ENCODE data around the gene CALHM3. TPM values are rescaled to one million over a fixed set of nuclear protein-coding genes. Genes with fewer than 3 reads are reported as not detected.

Gene CALHM3
- total RNA-seq, 4 donors from 2014 or later: not detected

- Histone ChIP-seq H3K4me3 (replicated peaks in 1 of 3) (no peak overlapping the region), H3K4me1 (peaks cover 10 to 47% of the 10 kb centered on the region in 2 donors), H3K27me3 (no peaks in the 10 kb centered on the region), H3K27ac (peak overlapping the region in 2 of 3 donors; percentile 61 to 81), H3K36me3 (peaks cover 29 to 31% of the 10 kb centered on the region in 2 donors), H3K9me3 (no peaks in the 10 kb centered on the region)
- no peak for TF ChIP-seq CTCF (IDR thresholded peaks at IDR 0.05)
- TF ChIP-seq POLR2A (IDR thresholded peaks at IDR 0.05): no peak
- intact Hi-C loops (cut with DNase I): no loop called here
- 67 to 83% methylated on average over 1 of the region's 1 CpG for WGBS, 2 donors
- no peak for DNase-seq
These were observed 30.3 kb downstream of the CALHM3 start for GRCh38 chr10:103448746-103449145.

- Histone ChIP-seq H3K4me1 (peaks cover 6 to 40% of the 10 kb centered on the region in 2 donors), H3K27ac (peak overlapping the region in 2 of 3 donors; percentile 56 to 62)
- 94 to 96% methylated on average over 17 to 19 of the region's 23 CpGs for WGBS, 2 donors
These were observed 31.9 kb downstream of the CALHM3 start for GRCh38 chr10:103447187-103447586.

GRCh38 chr10:103445767-103446567 lies 33.1 kb downstream of the CALHM3 start:
- Histone ChIP-seq H3K4me3 (replicated peaks in 1 of 3) (no peak overlapping the region), H3K27me3 (no peaks in the 10 kb centered on the region), H3K36me3 (peaks cover 47 to 53% of the 10 kb centered on the region in 2 donors), H3K4me1 (peaks cover 5 to 36% of the 10 kb centered on the region in 2 donors), H3K9me3 (no peaks in the 10 kb centered on the region), H3K27ac (peak overlapping the region; percentile 62 to 85 (median 77))
- DNase-seq: peak; percentile 32 to 33
- WGBS, 2 donors: 58 to 78% methylated on average over 11 to 12 of the region's 12 CpGs
- TF ChIP-seq CTCF (IDR thresholded peaks at IDR 0.05) (no peak), POLR2A (IDR thresholded peaks at IDR 0.05) (no peak)
- intact Hi-C loops (cut with DNase I): no loop called here

More at GRCh38 chr10:103447187-103447586, 31.9 kb downstream of the CALHM3 start:
- H3K9me3 ChIP-seq: no peaks in the 10 kb centered on the region
- no peaks in the 10 kb centered on the region for H3K27me3 ChIP-seq
- no peak overlapping the region for H3K4me3 ChIP-seq (replicated peaks in 1 of 3)
- no peak for DNase-seq
- TF ChIP-seq POLR2A (IDR thresholded peaks at IDR 0.05) (no peak), CTCF (IDR thresholded peaks at IDR 0.05) (no peak)
- intact Hi-C loops (cut with DNase I): no loop called here
- H3K36me3 ChIP-seq: peaks cover 43 to 47% of the 10 kb centered on the region in 2 donors

GRCh38 chr10:103445366-103445765 lies 33.7 kb downstream of the CALHM3 start:
- intact Hi-C loops (cut with DNase I): no loop called here
- Histone ChIP-seq H3K9me3 (no peaks in the 10 kb centered on the region), H3K36me3 (peaks cover 50 to 53% of the 10 kb centered on the region in 2 donors), H3K27ac (peak overlapping the region; percentile 62 to 85 (median 77)), H3K27me3 (no peaks in the 10 kb centered on the region), H3K4me1 (peaks cover 5 to 36% of the 10 kb centered on the region in 2 donors), H3K4me3 (replicated peaks in 1 of 3) (no peak overlapping the region)
- 86 to 88% methylated on average over 7 to 9 of the region's 9 CpGs for WGBS, 2 donors
- TF ChIP-seq POLR2A (IDR thresholded peaks at IDR 0.05) (no peak), CTCF (IDR thresholded peaks at IDR 0.05) (no peak)
- DNase-seq: no peak

GRCh38 chr10:103444478-103444877 lies 34.6 kb downstream of the CALHM3 start:
- WGBS, 2 donors: 82 to 92% methylated on average over 10 of the region's 10 CpGs
- Histone ChIP-seq H3K27ac (peak overlapping the region in 1 of 3 donors; percentile 62), H3K36me3 (peaks cover 51 to 57% of the 10 kb centered on the region in 2 donors), H3K27me3 (no peaks in the 10 kb centered on the region), H3K4me3 (replicated peaks in 1 of 3) (no peak overlapping the region), H3K9me3 (no peaks in the 10 kb centered on the region), H3K4me1 (peaks cover 5 to 34% of the 10 kb centered on the region in 2 donors)
- intact Hi-C loops (cut with DNase I): no loop called here
- no peak for DNase-seq
- TF ChIP-seq CTCF (IDR thresholded peaks at IDR 0.05): no peak
- no peak for TF ChIP-seq POLR2A (IDR thresholded peaks at IDR 0.05)
